ENCODE measurements around the gene MYH9. TPM values are rescaled to one million over a fixed set of nuclear protein-coding genes. Genes with fewer than 3 reads are reported as not detected.

Gene MYH9
- total RNA-seq, 1 experiment from 2014 or later, result 653 TPM

DNA sequence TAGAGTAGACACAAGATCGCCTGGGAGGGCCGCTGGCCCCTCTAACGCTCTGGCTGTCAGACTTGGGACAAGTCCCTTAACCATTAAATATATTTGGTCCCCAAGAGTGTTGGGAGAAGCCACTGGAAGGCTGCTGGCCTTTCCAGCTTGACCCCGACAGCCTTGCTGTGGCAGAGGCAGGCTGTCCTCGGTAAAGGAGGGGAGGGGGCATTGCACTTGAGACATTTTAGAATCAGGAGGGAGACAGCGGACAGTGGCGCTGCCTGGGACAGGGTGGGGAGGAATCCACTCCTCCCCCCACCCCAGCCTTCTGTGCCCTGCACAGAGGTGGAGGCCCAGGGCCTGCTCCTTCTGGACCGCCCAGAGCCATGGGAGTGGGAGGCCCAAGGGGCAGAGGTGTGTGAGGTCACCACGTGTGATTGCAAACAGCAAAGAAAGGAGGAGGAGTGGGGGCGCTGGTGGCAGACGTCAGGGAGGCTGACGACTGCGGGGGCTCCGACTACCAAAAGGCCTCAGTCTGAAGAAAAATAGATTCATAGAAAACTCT lies 105.9 kb downstream of the MYH9 start:
- BruUV-seq (replicated peaks), result no TSS peak
- Mint-ChIP-seq H3K4me1 (ENCODE audit: insufficient read depth, unreplicated experiment) (peaks cover 6% of the 10 kb centered on the region), H3K27ac (ENCODE audit: low read depth, unreplicated experiment) (no peak overlapping the region), H3K4me3 (ENCODE audit: unreplicated experiment) (no peak overlapping the region), H3K9me3 (ENCODE audit: unreplicated experiment) (no peaks in the 10 kb centered on the region), H3K27me3 (ENCODE audit: insufficient read depth, unreplicated experiment) (no peaks in the 10 kb centered on the region), H3K36me3 (ENCODE audit: insufficient read depth, unreplicated experiment) (peaks cover 85% of the 10 kb centered on the region)
- no peak for DNase-seq (ENCODE audit: unreplicated experiment)
- CTCF ChIA-PET, result interaction anchor here (0.7 to 1.6 kb wide), 8 partner anchors 19 to 176 kb away, joined by 3 to 7 read pairs (median 4); no protein-coding TSS in a partner anchor
- intact Hi-C loops (cut with micrococcal nuclease), result no loop called here
- TF ChIP-seq CTCF (IDR thresholded peaks at IDR 0.05; ENCODE audit: unreplicated experiment), result no peak
- POLR2A ChIA-PET, result interaction anchor here (0.6 kb wide), 1 partner anchor 130 kb away, joined by 3 read pairs; no protein-coding TSS in a partner anchor

GRCh38 chr22:36280379-36280778 lies 107.4 kb downstream of the MYH9 start:
- no peak for DNase-seq (ENCODE audit: unreplicated experiment)
- intact Hi-C loops (cut with micrococcal nuclease), result no loop called here
- Mint-ChIP-seq H3K27ac (ENCODE audit: low read depth, unreplicated experiment) (no peak overlapping the region), H3K4me3 (ENCODE audit: unreplicated experiment) (no peak overlapping the region), H3K9me3 (ENCODE audit: unreplicated experiment) (no peaks in the 10 kb centered on the region), H3K27me3 (ENCODE audit: insufficient read depth, unreplicated experiment) (no peaks in the 10 kb centered on the region), H3K4me1 (ENCODE audit: insufficient read depth, unreplicated experiment) (peaks cover 6% of the 10 kb centered on the region), H3K36me3 (ENCODE audit: insufficient read depth, unreplicated experiment) (peaks cover 71% of the 10 kb centered on the region)
- CTCF ChIA-PET, result interaction anchor here (1.5 to 1.6 kb wide), 2 partner anchors 20 to 156 kb away, joined by 5 to 7 read pairs; no protein-coding TSS in a partner anchor
- TF ChIP-seq CTCF (IDR thresholded peaks at IDR 0.05; ENCODE audit: unreplicated experiment), result no peak
- no TSS peak for BruUV-seq (replicated peaks)
- POLR2A ChIA-PET, result no interaction called here

GRCh38 chr22:36279219-36279666 lies 108.5 kb downstream of the MYH9 start:
- Mint-ChIP-seq H3K27me3 (ENCODE audit: insufficient read depth, unreplicated experiment) (no peaks in the 10 kb centered on the region), H3K36me3 (ENCODE audit: insufficient read depth, unreplicated experiment) (peaks cover 59% of the 10 kb centered on the region), H3K4me1 (ENCODE audit: insufficient read depth, unreplicated experiment) (peaks cover 6% of the 10 kb centered on the region), H3K27ac (ENCODE audit: low read depth, unreplicated experiment) (no peak overlapping the region), H3K4me3 (ENCODE audit: unreplicated experiment) (no peak overlapping the region), H3K9me3 (ENCODE audit: unreplicated experiment) (no peaks in the 10 kb centered on the region)
- intact Hi-C loops (cut with micrococcal nuclease), result loop anchor here (5.0 kb wide), 1 partner anchor 82 kb away; no protein-coding TSS in a partner anchor
- ChIA-PET POLR2A (interaction anchor here (0.7 to 1.5 kb wide), 2 partner anchors 40 to 203 kb away, joined by 3 read pairs; no protein-coding TSS in a partner anchor), CTCF (interaction anchor here (1.0 to 2.6 kb wide), 7 partner anchors 8 to 49 kb away, joined by 3 to 15 read pairs (median 7); partner anchors contain the start of gene APOL2)
- DNase-seq (ENCODE audit: unreplicated experiment), result no peak
- no peak for TF ChIP-seq CTCF (IDR thresholded peaks at IDR 0.05; ENCODE audit: unreplicated experiment)
- BruUV-seq (replicated peaks), result no TSS peak

- H3K36me3 Mint-ChIP-seq (ENCODE audit: insufficient read depth, unreplicated experiment), result peaks cover 44% of the 10 kb centered on the region
- H3K27me3 Mint-ChIP-seq (ENCODE audit: insufficient read depth, unreplicated experiment), result no peaks in the 10 kb centered on the region
- H3K9me3 Mint-ChIP-seq (ENCODE audit: unreplicated experiment), result no peaks in the 10 kb centered on the region
- intact Hi-C loops (cut with micrococcal nuclease), result loop anchor here (2.0 to 5.0 kb wide), 2 partner anchors 80 to 133 kb away; no protein-coding TSS in a partner anchor
- ChIA-PET CTCF (interaction anchor here (0.6 to 2.6 kb wide), 23 partner anchors 9 to 1588 kb away, joined by 3 to 15 read pairs (median 4); partner anchors contain the start of genes APOL2, APOL4 and TXN2), POLR2A (interaction anchor here (0.6 to 1.5 kb wide), 5 partner anchors 8 to 476 kb away, joined by 3 to 4 read pairs (median 3); no protein-coding TSS in a partner anchor)
- TF ChIP-seq CTCF (IDR thresholded peaks at IDR 0.05; ENCODE audit: unreplicated experiment), result peak; percentile 68
- H3K27ac Mint-ChIP-seq (ENCODE audit: low read depth, unreplicated experiment), result peak overlapping the region; percentile 19
- peaks cover 6% of the 10 kb centered on the region for H3K4me1 Mint-ChIP-seq (ENCODE audit: insufficient read depth, unreplicated experiment)
- peak; percentile 66 for DNase-seq (ENCODE audit: unreplicated experiment)
- no TSS peak for BruUV-seq (replicated peaks)
- no peak overlapping the region for H3K4me3 Mint-ChIP-seq (ENCODE audit: unreplicated experiment)
Measured at GRCh38 chr22:36277482-36278291, 110.1 kb downstream of the MYH9 start.

Measured in MCF 10A (cell line).